K562 (cell line): Measurements from ENCODE around the gene LONRF2. TPM values are rescaled to one million over a fixed set of nuclear protein-coding genes. Genes with fewer than 3 reads are reported as not detected.

Experiments used
- ARID3A ChIP-seq: IDR thresholded peaks from 2 replicates; pipeline ENCODE4 v1.6.1; 2012; ENCODE audit warnings: low read depth, low read length, improper control_type of control experiment, borderline replicate concordance
- C11orf30 ChIP-seq: fragments of 450-650 bp; IDR thresholded peaks from 2 replicates; pipeline ENCODE4 v1.6.1; 2016; ENCODE audit warnings: low read depth, mild to moderate bottlenecking
- CHAMP1 ChIP-seq: fragments of 450-650 bp; IDR thresholded peaks from 2 replicates; pipeline ENCODE4 v1.6.1; 2016; ENCODE audit warnings: mild to moderate bottlenecking
- CHD1 ChIP-seq: fragments of 200-600 bp; sonication (generic); IDR thresholded peaks from one replicate; pipeline ENCODE4 v1.6.1; 2012; ENCODE audit warnings: mild to moderate bottlenecking, moderate library complexity, low read length, inconsistent platforms
- FUS ChIP-seq: fragments of 200-400 bp; formaldehyde crosslinking; optimal IDR thresholded peaks from 2 replicates; pipeline ENCODE3; 2017; ENCODE audit warnings: low read depth, low read length
- GTF2A2 ChIP-seq: IDR thresholded peaks from 2 replicates; pipeline ENCODE4 v1.6.1; 2016; ENCODE audit warnings: mild to moderate bottlenecking, missing genetic modification characterization, missing compliant biosample characterization
- KLF16 ChIP-seq: IDR thresholded peaks from 2 replicates; pipeline ENCODE4 v1.6.1; 2016; ENCODE audit warnings: antibody characterized with exemption
- L3MBTL2 ChIP-seq: fragments of 450-650 bp; IDR thresholded peaks from 2 replicates; pipeline ENCODE4 v1.6.1; 2016; ENCODE audit warnings: mild to moderate bottlenecking, moderate library complexity
- SREBF1 ChIP-seq: fragments of 150-350 bp; IDR thresholded peaks from 2 replicates; pipeline ENCODE4 v1.6.1; 2014; ENCODE audit warnings: antibody characterized with exemption, low read depth, low read length, borderline replicate concordance
- SUPT5H ChIP-seq: fragments of 450-650 bp; IDR thresholded peaks from 2 replicates; pipeline ENCODE4 v1.6.1; 2016
- ZEB2 ChIP-seq: fragments of 450-650 bp; IDR thresholded peaks from 2 replicates; pipeline ENCODE4 v1.6.1; 2016
- ZNF175 ChIP-seq: fragments of 200-800 bp; sonication (Bioruptor generic); IDR thresholded peaks from 2 replicates; pipeline ENCODE4 v1.6.1; 2016; ENCODE audit warnings: low read depth, mild to moderate bottlenecking, missing genetic modification characterization, missing compliant biosample characterization
- ZNF239 ChIP-seq: fragments of 250-450 bp; sonication (Bioruptor Pico); IDR thresholded peaks from 2 replicates; pipeline ENCODE4 v1.4.0; 2020; ENCODE audit warnings: mild to moderate bottlenecking
- ZNF316 ChIP-seq: fragments of 450-650 bp; IDR thresholded peaks from 2 replicates; pipeline ENCODE4 v1.6.1; 2016
- ZNF384 ChIP-seq: IDR thresholded peaks from 2 replicates; pipeline ENCODE4 v1.6.1; 2012; ENCODE audit warnings: low read depth, low read length, improper control_type of control experiment
- polyA plus RNA-seq, 8 experiments: library from polyadenylated mRNA; depleted of rRNA in 4 of 8; stranded (reverse) in 5 of 8; unstranded in 3 of 8; fragments of >200 nt; fragmentation: Nextera tagmentation in 2 of 8; fragmentation: Illumina TruSeq in 1 of 8; extraction: Ambion mirVana in 2 of 8; extraction: Trizol in 1 of 8; gene quantifications; 2 replicates each; pipeline versions ENCODE4 v1.2.1 to v1.2.3, GENCODE V29; 2011 to 2014; ENCODE audit warnings: inconsistent platforms in 1 of 8, missing spikeins in 1 of 8
- total RNA-seq, 7 experiments: library from RNA; depleted of rRNA in 6 of 7; stranded (reverse); fragments of >200 nt in 6 of 7; fragmentation: Illumina TruSeq in 2 of 7; extraction: Trizol in 2 of 7; gene quantifications; 2 replicates each; pipeline versions ENCODE4 v1.2.1 to v1.2.3, GENCODE V29; 2011 to 2021; ENCODE audit warnings: low replicate concordance in 1 of 7
- TF ChIP-seq, protein P1 (sequence below): sonication (generic); formaldehyde crosslinking; IDR thresholded peaks from 2 replicates; pipeline ENCODE4 v1.8.0; 2022; ENCODE audit warnings: missing genetic modification reagents, mild to moderate bottlenecking, borderline replicate concordance

Gene LONRF2
- total and polyA plus RNA-seq, 9 of the 15 experiments (the other 6 are each of a cell fraction or from before 2014, with no cell fraction given), result 0.35 to 5.0 (median 2.7) TPM

DNA sequence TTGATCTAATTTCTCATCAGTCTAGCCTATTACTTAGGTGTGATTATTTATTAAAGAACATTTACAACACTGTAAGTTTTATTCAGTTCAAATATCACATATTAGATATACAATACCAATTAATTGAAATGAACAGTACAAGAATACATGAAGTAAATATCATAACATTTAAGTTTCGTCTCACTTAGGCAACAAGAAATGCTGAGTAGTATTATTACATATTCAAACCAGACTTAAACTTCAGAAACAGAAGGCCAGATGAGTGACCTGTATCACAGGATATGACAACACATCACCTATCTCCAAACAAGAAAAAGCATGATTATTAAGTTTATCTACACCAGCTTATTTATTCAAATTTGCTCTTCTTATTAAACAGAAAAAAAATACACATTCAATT, 48.9 kb downstream of the LONRF2 start (continued):
- TF ChIP-seq, protein P1, sequence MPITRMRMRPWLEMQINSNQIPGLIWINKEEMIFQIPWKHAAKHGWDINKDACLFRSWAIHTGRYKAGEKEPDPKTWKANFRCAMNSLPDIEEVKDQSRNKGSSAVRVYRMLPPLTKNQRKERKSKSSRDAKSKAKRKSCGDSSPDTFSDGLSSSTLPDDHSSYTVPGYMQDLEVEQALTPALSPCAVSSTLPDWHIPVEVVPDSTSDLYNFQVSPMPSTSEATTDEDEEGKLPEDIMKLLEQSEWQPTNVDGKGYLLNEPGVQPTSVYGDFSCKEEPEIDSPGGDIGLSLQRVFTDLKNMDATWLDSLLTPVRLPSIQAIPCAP (CRISPR knock-in tag), result no peak
- TF ChIP-seq SREBF1 (no peak), ZNF175 (CRISPR knock-in tag) (0 out of 2 replicates have a peak, but pooled peaks have one; percentile 16), ZNF316 (peak; percentile 77), ARID3A (no peak), CHD1 (no peak), SUPT5H (no peak), ZNF239 (CRISPR knock-in tag) (no peak), GTF2A2 (tag) (no peak), CHAMP1 (no peak), FUS (no peak), ZNF384 (no peak), L3MBTL2 (no peak), KLF16 (no peak), C11orf30 (peak; percentile 36; the same call in 1 of the 2 replicates), ZEB2 (no peak)
